Breast epithelium (tissue), 4 donors: ENCODE results near the gene LCLAT1. TPM values are rescaled to one million over a fixed set of nuclear protein-coding genes. Genes with fewer than 3 reads are reported as not detected.

Experiments
- DNase-seq, 2 donors: peaks; one replicate each; pipeline ENCODE4 v3.0.0-alpha.2; 2019; ENCODE audit warnings: low spot score in 2 of 2
- H3K27ac ChIP-seq, 2 donors: fragments of 200-600 bp; sonication (generic) in 1 of 2; one replicate each; pipeline ENCODE4 v1.5.1; 2016 to 2019; ENCODE audit warnings: mild to moderate bottlenecking in 1 of 2
- H3K27me3 ChIP-seq, 2 donors: fragments of 200-600 bp; sonication (generic) in 1 of 2; one replicate each; pipeline versions ENCODE4 v1.5.1 to v1.6.0; 2017 to 2019; ENCODE audit warnings: control low read depth in 1 of 2, mild to moderate bottlenecking in 1 of 2
- H3K36me3 ChIP-seq: fragments of 200-600 bp; one replicate; pipeline ENCODE4 v1.5.1; 2019
- H3K4me1 ChIP-seq, 2 donors: fragments of 200-600 bp; sonication (generic); one replicate each; pipeline ENCODE4 v1.5.1; 2016 to 2019; ENCODE audit warnings: control low read depth in 1 of 2
- H3K4me3 ChIP-seq, 3 donors: fragments of 200-600 bp; sonication (generic); 1 replicate in 2 of 3; 2 replicates in 1 of 3; pipeline ENCODE4 v1.5.1; 2016 to 2019; ENCODE audit warnings: mild to moderate bottlenecking in 3 of 3, moderate library complexity in 2 of 3
- H3K9me3 ChIP-seq, 2 donors: fragments of 200-600 bp; sonication (generic) in 1 of 2; one replicate each; pipeline ENCODE4 v1.5.1; 2016 to 2019; ENCODE audit warnings: control low read depth in 1 of 2
- POLR2A ChIP-seq: fragments of 450-650 bp; IDR thresholded peaks from one replicate; pipeline ENCODE4 v1.6.1; 2016; ENCODE audit warnings: antibody characterized with exemption, mild to moderate bottlenecking, moderate library complexity
- POLR2AphosphoS5 ChIP-seq, 3 donors: sonication (generic); formaldehyde crosslinking; IDR thresholded peaks; one replicate each; pipeline ENCODE4 v1.6.1; 2017; ENCODE audit warnings: antibody characterized with exemption in 3 of 3
- intact Hi-C: fragments of 100-400 bp; cut with DNase I; formaldehyde crosslinking; loops from one replicate; pipeline ENCODE4 v1.15.1; 2023; ENCODE audit warnings: low total_unique reads
- total RNA-seq, 3 donors: library from RNA; depleted of rRNA; stranded (reverse); fragments of >200 nt; gene quantifications; one replicate each; pipeline ENCODE4 v1.1.0, GENCODE V29; 2016
- TF ChIP-seq, protein P1 (sequence below), 3 donors: fragments of 450-650 bp; IDR thresholded peaks; one replicate each; pipeline ENCODE4 v1.5.1; 2016 to 2017; ENCODE audit warnings: antibody characterized with exemption in 3 of 3, mild to moderate bottlenecking in 3 of 3, moderate library complexity in 3 of 3

The LCLAT1 gene
- total RNA-seq, 3 donors from 2014 or later = 8.0 to 20.6 (median 19.7) TPM

DNA sequence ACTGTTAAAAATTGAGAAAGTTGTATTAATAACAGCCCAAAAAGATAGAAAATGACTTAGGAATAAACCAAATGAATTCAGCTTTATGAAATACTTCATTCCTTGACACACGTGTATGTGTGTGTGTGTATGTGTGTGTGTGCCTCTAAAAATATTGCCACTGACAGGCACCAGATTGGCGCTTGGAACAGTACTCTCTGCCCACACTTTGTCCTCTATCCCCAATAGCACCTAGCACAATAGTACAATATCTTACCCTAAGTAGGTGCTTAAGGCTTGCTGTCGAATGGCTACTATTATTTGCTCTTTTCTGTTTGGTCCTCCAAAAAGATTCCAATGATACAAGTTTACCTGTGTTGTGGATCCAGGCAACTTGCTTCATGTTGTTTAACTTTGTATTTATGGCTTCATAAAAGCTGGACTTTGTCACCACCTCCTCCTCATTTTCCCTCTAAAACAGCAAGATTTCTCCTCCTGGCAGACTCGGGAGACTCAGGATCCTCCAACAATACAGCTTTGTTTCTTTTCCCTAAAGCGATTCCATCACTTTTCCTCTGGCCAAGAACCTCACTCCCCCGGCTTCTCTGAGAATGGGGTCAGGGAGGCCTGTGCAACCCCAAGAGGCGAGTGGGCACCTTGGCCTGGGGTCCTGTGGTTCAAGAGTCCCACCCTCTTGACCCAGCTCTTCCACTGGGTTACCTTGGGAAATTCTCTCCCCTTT is 43.3 kb upstream of the LCLAT1 start:
- Histone ChIP-seq H3K4me1 (no peaks in the 10 kb centered on the region), H3K27ac (peak overlapping the region; percentile 69 to 78)

DNA sequence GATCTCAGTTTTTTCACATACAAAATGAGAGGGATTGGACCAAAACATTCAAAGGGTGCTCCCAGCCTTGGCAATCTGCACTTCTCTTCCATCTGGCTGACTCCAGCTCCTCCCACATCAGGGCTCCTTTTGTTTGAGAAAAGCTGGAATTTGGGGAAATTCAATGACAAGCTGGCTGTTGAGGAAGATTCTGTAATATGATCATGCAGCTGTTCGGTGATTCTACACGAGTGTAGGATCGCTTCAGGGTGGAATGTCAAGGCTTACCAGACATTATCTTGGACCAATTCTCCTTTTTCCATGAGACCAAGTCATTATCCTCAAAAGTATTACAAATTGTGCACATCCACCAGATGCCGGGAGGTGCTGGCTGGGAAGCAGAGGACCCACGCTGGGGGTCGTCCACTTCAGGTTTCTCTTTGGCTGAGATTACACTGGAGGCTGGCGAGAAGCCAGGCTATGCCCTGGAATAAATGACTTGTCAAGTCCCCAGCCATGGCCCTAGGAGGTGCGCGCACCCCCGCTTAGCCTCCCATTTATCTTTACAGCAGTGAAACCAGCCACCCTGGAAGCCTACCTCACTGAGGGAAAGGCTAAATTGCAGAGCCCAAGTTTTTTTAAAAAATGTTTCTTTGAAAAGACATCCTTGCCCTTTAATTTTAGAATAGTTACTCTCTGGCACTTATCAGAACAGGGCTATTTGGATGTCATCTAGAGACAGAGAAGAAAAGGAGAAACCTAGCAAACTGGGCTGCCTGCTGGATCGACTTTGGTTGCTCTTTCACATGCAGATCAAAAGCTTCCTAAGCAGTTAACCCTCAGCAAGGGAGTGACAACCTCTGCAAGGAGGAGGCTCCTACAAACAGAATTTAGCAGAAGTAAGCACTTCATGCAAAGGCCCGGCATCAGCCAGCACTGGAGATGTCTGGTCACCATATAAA is 42.5 kb upstream of the LCLAT1 start:
- no peaks in the 10 kb centered on the region for H3K4me1 ChIP-seq
- no peaks in the 10 kb centered on the region for H3K36me3 ChIP-seq
- no peak for DNase-seq

More for the DNA sequence above, 43.3 kb upstream of the LCLAT1 start:
- TF ChIP-seq POLR2A (no peak), POLR2AphosphoS5 (IDR thresholded peaks at IDR 0.05) (no peak)
- TF ChIP-seq, protein P1, sequence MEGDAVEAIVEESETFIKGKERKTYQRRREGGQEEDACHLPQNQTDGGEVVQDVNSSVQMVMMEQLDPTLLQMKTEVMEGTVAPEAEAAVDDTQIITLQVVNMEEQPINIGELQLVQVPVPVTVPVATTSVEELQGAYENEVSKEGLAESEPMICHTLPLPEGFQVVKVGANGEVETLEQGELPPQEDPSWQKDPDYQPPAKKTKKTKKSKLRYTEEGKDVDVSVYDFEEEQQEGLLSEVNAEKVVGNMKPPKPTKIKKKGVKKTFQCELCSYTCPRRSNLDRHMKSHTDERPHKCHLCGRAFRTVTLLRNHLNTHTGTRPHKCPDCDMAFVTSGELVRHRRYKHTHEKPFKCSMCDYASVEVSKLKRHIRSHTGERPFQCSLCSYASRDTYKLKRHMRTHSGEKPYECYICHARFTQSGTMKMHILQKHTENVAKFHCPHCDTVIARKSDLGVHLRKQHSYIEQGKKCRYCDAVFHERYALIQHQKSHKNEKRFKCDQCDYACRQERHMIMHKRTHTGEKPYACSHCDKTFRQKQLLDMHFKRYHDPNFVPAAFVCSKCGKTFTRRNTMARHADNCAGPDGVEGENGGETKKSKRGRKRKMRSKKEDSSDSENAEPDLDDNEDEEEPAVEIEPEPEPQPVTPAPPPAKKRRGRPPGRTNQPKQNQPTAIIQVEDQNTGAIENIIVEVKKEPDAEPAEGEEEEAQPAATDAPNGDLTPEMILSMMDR (IDR thresholded peaks at IDR 0.05) = no peak
- Histone ChIP-seq H3K4me3 (no peak overlapping the region), H3K36me3 (no peaks in the 10 kb centered on the region), H3K27me3 (no peaks in the 10 kb centered on the region), H3K9me3 (no peaks in the 10 kb centered on the region)
- intact Hi-C loops = no loop called here
- no peak for DNase-seq

DNA sequence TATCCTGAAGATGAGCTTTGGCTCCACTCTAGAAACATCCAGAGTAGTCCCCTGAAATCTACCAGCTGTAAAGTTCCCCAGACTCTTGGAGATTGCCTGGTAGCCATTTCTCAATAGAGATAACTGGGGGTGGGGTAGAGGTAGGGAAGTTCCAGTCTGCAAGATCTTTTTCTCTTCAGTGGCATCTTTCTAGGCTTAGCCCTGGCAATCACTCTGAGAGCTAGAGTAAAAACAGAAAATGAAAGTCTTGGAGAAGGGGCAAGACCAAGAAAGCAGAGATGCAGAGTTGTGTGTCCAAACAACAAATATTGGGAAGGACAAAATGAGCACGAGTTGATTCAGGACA is 41.8 kb upstream of the LCLAT1 start:
- H3K27me3 ChIP-seq = no peaks in the 10 kb centered on the region
- no peak overlapping the region for H3K4me3 ChIP-seq
- no peak for DNase-seq
- no peaks in the 10 kb centered on the region for H3K9me3 ChIP-seq
- intact Hi-C loops = no loop called here
- H3K36me3 ChIP-seq = no peaks in the 10 kb centered on the region
- TF ChIP-seq POLR2AphosphoS5 (IDR thresholded peaks at IDR 0.05) (no peak), POLR2A (no peak)
- TF ChIP-seq, protein P1 (IDR thresholded peaks at IDR 0.05) = no peak
- H3K27ac ChIP-seq = no peak overlapping the region
- H3K4me1 ChIP-seq = no peaks in the 10 kb centered on the region

More for the DNA sequence above, 42.5 kb upstream of the LCLAT1 start:
- intact Hi-C loops = no loop called here
- Histone ChIP-seq H3K4me3 (no peak overlapping the region), H3K27ac (peak overlapping the region; percentile 69 to 78), H3K9me3 (no peaks in the 10 kb centered on the region), H3K27me3 (no peaks in the 10 kb centered on the region)
- TF ChIP-seq POLR2A (no peak), POLR2AphosphoS5 (IDR thresholded peaks at IDR 0.05) (no peak)
- TF ChIP-seq, protein P1 (IDR thresholded peaks at IDR 0.05) = no peak

DNA sequence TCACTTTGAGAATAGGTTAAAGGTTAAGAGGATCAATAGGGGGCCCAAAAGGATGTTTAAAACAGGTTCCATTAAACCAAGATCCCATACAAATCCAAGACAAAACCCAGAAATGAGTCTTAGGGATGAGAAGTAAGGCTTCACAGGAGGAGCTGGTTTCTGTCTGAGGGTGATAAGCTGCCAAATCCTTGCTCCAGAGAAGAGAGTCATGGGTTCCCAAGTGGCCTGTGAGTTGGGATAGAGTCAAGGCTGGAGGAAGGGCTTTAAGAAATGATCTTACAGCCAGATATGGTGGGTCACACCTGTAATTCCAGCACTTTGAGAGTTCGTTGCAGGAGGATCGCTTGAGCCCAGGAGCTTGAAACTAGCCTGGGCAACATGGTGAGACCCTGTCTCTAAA is 40.2 kb upstream of the LCLAT1 start:
- Histone ChIP-seq H3K27me3 (no peaks in the 10 kb centered on the region), H3K4me1 (no peaks in the 10 kb centered on the region), H3K36me3 (no peaks in the 10 kb centered on the region), H3K27ac (no peak overlapping the region), H3K9me3 (no peaks in the 10 kb centered on the region), H3K4me3 (no peak overlapping the region)
- intact Hi-C loops = no loop called here
- no peak for TF ChIP-seq POLR2A
- no peak for TF ChIP-seq POLR2AphosphoS5 (IDR thresholded peaks at IDR 0.05)
- TF ChIP-seq, protein P1 (IDR thresholded peaks at IDR 0.05) = no peak
- DNase-seq = no peak

DNA sequence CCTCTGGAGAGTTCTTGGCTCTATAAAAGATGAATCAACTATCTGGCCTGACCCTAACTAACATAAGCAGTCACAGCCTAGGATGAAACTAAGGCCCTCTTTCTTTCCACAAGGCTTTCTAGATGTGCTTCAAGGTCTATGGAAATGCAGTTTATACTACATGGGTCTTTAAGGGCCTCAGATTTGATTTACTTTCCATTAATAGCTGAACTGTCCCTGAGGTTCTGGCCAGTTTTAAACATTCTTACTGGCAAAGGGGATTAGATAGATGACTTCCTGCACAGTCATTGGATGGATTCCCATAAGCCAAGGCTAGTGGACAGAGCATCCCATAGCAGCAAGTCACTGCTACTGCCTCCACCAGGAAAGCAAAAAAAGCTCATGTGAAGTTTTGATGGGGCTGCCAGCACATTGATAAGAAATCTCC is 38.1 kb upstream of the LCLAT1 start:
- Histone ChIP-seq H3K36me3 (no peaks in the 10 kb centered on the region), H3K27me3 (no peaks in the 10 kb centered on the region), H3K4me1 (no peaks in the 10 kb centered on the region), H3K27ac (peak overlapping the region in 1 of 2 donors; percentile 64), H3K4me3 (no peak overlapping the region), H3K9me3 (no peaks in the 10 kb centered on the region)
- no peak for DNase-seq
- intact Hi-C loops = no loop called here
- TF ChIP-seq POLR2AphosphoS5 (IDR thresholded peaks at IDR 0.05) (no peak), POLR2A (no peak)
- TF ChIP-seq, protein P1 (IDR thresholded peaks at IDR 0.05) = no peak
